Measurements from ENCODE around the gene PIK3CA.

PIK3CA gene

GRCh38 chr3:179147873-179148615, at the start of gene PIK3CA:
Gene PIK3CA (plus strand): TSS chr3:179148357. CDS start chr3:179198826, 50,469 bp downstream.
- TF ChIP-seq CTCF (IDR thresholded peaks at IDR 0.05; ENCODE audit: borderline replicate concordance, control extremely low read depth, extremely low read depth, insufficient read depth, missing control alignments): no peak
- in situ Hi-C loops (cut with MboI; ENCODE audit: low sequenced_read_pairs, unreplicated experiment): no loop called here
- DNase-seq (ENCODE audit: low spot score): peak; percentile 88

- in situ Hi-C loops (cut with MboI; ENCODE audit: low sequenced_read_pairs, unreplicated experiment): no loop called here
- TF ChIP-seq CTCF (IDR thresholded peaks at IDR 0.05; ENCODE audit: borderline replicate concordance, control extremely low read depth, extremely low read depth, insufficient read depth, missing control alignments): no peak
- DNase-seq (ENCODE audit: low spot score): no peak
These were observed 49.6 kb upstream of the PIK3CA start for GRCh38 chr3:179098388-179099077.

- DNase-seq (ENCODE audit: low spot score): no peak
- TF ChIP-seq CTCF (IDR thresholded peaks at IDR 0.05; ENCODE audit: borderline replicate concordance, control extremely low read depth, extremely low read depth, insufficient read depth, missing control alignments): no peak
- in situ Hi-C loops (cut with MboI; ENCODE audit: low sequenced_read_pairs, unreplicated experiment): no loop called here
These were observed 47.5 kb upstream of the PIK3CA start for GRCh38 chr3:179100652-179101051.

GRCh38 chr3:179105881-179106280, 42.3 kb upstream of the PIK3CA start:
- TF ChIP-seq CTCF (IDR thresholded peaks at IDR 0.05; ENCODE audit: borderline replicate concordance, control extremely low read depth, extremely low read depth, insufficient read depth, missing control alignments): no peak
- in situ Hi-C loops (cut with MboI; ENCODE audit: low sequenced_read_pairs, unreplicated experiment): no loop called here
- no peak for DNase-seq (ENCODE audit: low spot score)

- no peak for TF ChIP-seq CTCF (IDR thresholded peaks at IDR 0.05; ENCODE audit: borderline replicate concordance, control extremely low read depth, extremely low read depth, insufficient read depth, missing control alignments)
- no peak for DNase-seq (ENCODE audit: low spot score)
- in situ Hi-C loops (cut with MboI; ENCODE audit: low sequenced_read_pairs, unreplicated experiment): no loop called here
These were observed 40.5 kb upstream of the PIK3CA start for GRCh38 chr3:179107617-179108016.

GRCh38 chr3:179108086-179108485, 40.1 kb upstream of the PIK3CA start:
- in situ Hi-C loops (cut with MboI; ENCODE audit: low sequenced_read_pairs, unreplicated experiment): no loop called here

More at GRCh38 chr3:179108086-179108485, 40.1 kb upstream of the PIK3CA start:
- DNase-seq (ENCODE audit: low spot score): no peak
- no peak for TF ChIP-seq CTCF (IDR thresholded peaks at IDR 0.05; ENCODE audit: borderline replicate concordance, control extremely low read depth, extremely low read depth, insufficient read depth, missing control alignments)
